HepG2 (cell line): ENCODE measurements around the gene DIS3L2. TPM values are rescaled to one million over a fixed set of nuclear protein-coding genes. Genes with fewer than 3 reads are reported as not detected.

Experiments used
- BCL6 ChIP-seq: IDR thresholded peaks from 2 replicates; pipeline ENCODE4 v1.6.1; 2016; ENCODE audit warnings: missing genetic modification reagents, missing compliant biosample characterization
- DPF2 ChIP-seq: sonication (generic); formaldehyde crosslinking; IDR thresholded peaks from 2 replicates; pipeline ENCODE4 v1.4.0; 2020; ENCODE audit warnings: mild to moderate bottlenecking, low read depth, missing genetic modification reagents, borderline replicate concordance
- GABPA ChIP-seq, 2 experiments: IDR thresholded peaks; 2 replicates each; pipeline ENCODE4 v1.6.1; 2011 to 2016; ENCODE audit warnings: low read depth in 2 of 2, low read length in 1 of 2, missing biosample characterization in 1 of 2, missing genetic modification characterization in 1 of 2
- HINFP ChIP-seq: sonication (generic); formaldehyde crosslinking; IDR thresholded peaks from 2 replicates; pipeline ENCODE4 v1.4.0; 2020; ENCODE audit warnings: low read depth, mild to moderate bottlenecking, missing genetic modification reagents
- JDP2 ChIP-seq: sonication (generic); formaldehyde crosslinking; IDR thresholded peaks from 2 replicates; pipeline ENCODE4 v1.8.1; 2022; ENCODE audit warnings: missing genetic modification reagents, borderline replicate concordance
- MIER3 ChIP-seq: IDR thresholded peaks from 2 replicates; pipeline ENCODE4 v1.6.1; 2016; ENCODE audit warnings: missing compliant biosample characterization, borderline replicate concordance
- NCOA2 ChIP-seq: sonication (generic); formaldehyde crosslinking; IDR thresholded peaks from 2 replicates; pipeline ENCODE4 v1.8.0; 2022; ENCODE audit warnings: inconsistent platforms
- NONO ChIP-seq, 2 experiments: fragments of 450-650 bp in 1 of 2; sonication (generic) in 1 of 2; formaldehyde crosslinking in 1 of 2; IDR thresholded peaks in 1 of 2; conservative IDR thresholded peaks in 1 of 2; 2 replicates each; pipeline versions ENCODE4 v1.6.1 to v1.8.0; 2017 to 2022; ENCODE audit warnings: mild to moderate bottlenecking in 1 of 2, missing genetic modification reagents in 1 of 2, moderate library complexity in 1 of 2
- NR2C2 ChIP-seq: sonication (generic); formaldehyde crosslinking; IDR thresholded peaks from 2 replicates; pipeline ENCODE4 v1.4.0; 2020; ENCODE audit warnings: missing genetic modification reagents, mild to moderate bottlenecking, moderate library complexity, borderline replicate concordance
- PCBP2 ChIP-seq: fragments of 200-400 bp; formaldehyde crosslinking; optimal IDR thresholded peaks from 2 replicates; pipeline ENCODE3; 2018; ENCODE audit warnings: low read length, low read depth; ENCODE audit not compliant: poor library complexity, severe bottlenecking
- REST ChIP-seq, 2 experiments: IDR thresholded peaks; 2 replicates each; pipeline ENCODE4 v1.6.1; 2011 to 2012; ENCODE audit warnings: low read length in 2 of 2, borderline replicate concordance in 1 of 2, low read depth in 1 of 2, mild to moderate bottlenecking in 1 of 2, moderate library complexity in 1 of 2
- SAP130 ChIP-seq: IDR thresholded peaks from 2 replicates; pipeline ENCODE4 v1.6.1; 2016; ENCODE audit warnings: low read depth
- SNAPC5 ChIP-seq: sonication (generic); formaldehyde crosslinking; IDR thresholded peaks from 2 replicates; pipeline ENCODE4 v1.8.1; 2023; ENCODE audit warnings: mild to moderate bottlenecking, missing genetic modification reagents, borderline replicate concordance
- SOX13 ChIP-seq, 3 experiments: fragments of 450-650 bp in 1 of 3; sonication (generic) in 1 of 3; formaldehyde crosslinking in 1 of 3; IDR thresholded peaks in 2 of 3; conservative IDR thresholded peaks in 1 of 3; 2 replicates each; pipeline versions ENCODE4 v1.5.0 to v1.6.1; 2016 to 2020; ENCODE audit warnings: antibody characterized with exemption in 1 of 3, mild to moderate bottlenecking in 1 of 3, missing compliant biosample characterization in 1 of 3, missing genetic modification reagents in 1 of 3, moderate library complexity in 1 of 3
- TAF1 ChIP-seq: sonication (generic); formaldehyde crosslinking; IDR thresholded peaks from 2 replicates; pipeline ENCODE4 v1.4.0; 2020; ENCODE audit warnings: missing genetic modification reagents
- TRAFD1 ChIP-seq: sonication (generic); formaldehyde crosslinking; IDR thresholded peaks from 2 replicates; pipeline ENCODE4 v1.5.1; 2020; ENCODE audit warnings: missing genetic modification reagents, mild to moderate bottlenecking, borderline replicate concordance
- XBP1 ChIP-seq: sonication (generic); formaldehyde crosslinking; IDR thresholded peaks from 2 replicates; pipeline ENCODE4 v1.5.0; 2020; ENCODE audit warnings: missing genetic modification reagents
- ZC3H4 ChIP-seq: sonication (generic); formaldehyde crosslinking; IDR thresholded peaks from 2 replicates; pipeline ENCODE4 v1.4.0; 2020; ENCODE audit warnings: missing genetic modification reagents, borderline replicate concordance
- ZNF317 ChIP-seq: sonication (generic); formaldehyde crosslinking; IDR thresholded peaks from 2 replicates; pipeline ENCODE4 v1.5.0; 2020; ENCODE audit warnings: mild to moderate bottlenecking, missing genetic modification reagents
- ZNF337 ChIP-seq: sonication (generic); formaldehyde crosslinking; IDR thresholded peaks from 2 replicates; pipeline ENCODE4 v1.5.1; 2020; ENCODE audit warnings: missing genetic modification reagents, low read depth, mild to moderate bottlenecking, borderline replicate concordance
- ZNF543 ChIP-seq: sonication (generic); formaldehyde crosslinking; IDR thresholded peaks from 2 replicates; pipeline ENCODE4 v1.4.0; 2020; ENCODE audit warnings: mild to moderate bottlenecking, missing genetic modification reagents
- polyA plus RNA-seq, 8 experiments: library from polyadenylated mRNA; depleted of rRNA in 3 of 8; stranded (reverse) in 7 of 8; unstranded in 1 of 8; fragments of >200 nt; fragmentation: Illumina TruSeq in 4 of 8; extraction: Trizol in 4 of 8; gene quantifications; 2 replicates each; pipeline versions ENCODE4 v1.2.1 to v1.2.3, GENCODE V29; 2011 to 2016; ENCODE audit warnings: low read depth in 4 of 8, missing spikeins in 1 of 8, mixed read lengths in 1 of 8; ENCODE audit not compliant: insufficient read depth in 1 of 8
- total RNA-seq, 5 experiments: library from RNA; depleted of rRNA; stranded (reverse); fragments of >200 nt; fragmentation: Illumina TruSeq; extraction: Trizol; gene quantifications; 2 replicates each; pipeline ENCODE4 v1.2.3, GENCODE V29; 2016; ENCODE audit warnings: low read depth in 1 of 5

Gene DIS3L2
- total and polyA plus RNA-seq, 2 of the 13 experiments (the other 11 are each of a cell fraction or from before 2014, with no cell fraction given), result 7.0 to 23.9 TPM

- no peak for TF ChIP-seq NONO (IDR thresholded peaks at IDR 0.05)
- TF ChIP-seq NONO (CRISPR knock-in tag; conservative IDR thresholded peaks at IDR 0.05), result no peak
- TF ChIP-seq DPF2 (CRISPR knock-in tag), result no peak
- peak; percentile 29; the same call in 1 of the 2 replicates for TF ChIP-seq BCL6 (CRISPR knock-in tag)
- TF ChIP-seq ZC3H4 (CRISPR knock-in tag), result no peak
- no peak for TF ChIP-seq SAP130 (CRISPR knock-in tag)
- TF ChIP-seq REST (IDR thresholded peaks at IDR 0.05; ENCODE audit: borderline replicate concordance in 1 of 2, low read depth in 1 of 2, low read length in 2 of 2), result no peak
- no peak for TF ChIP-seq XBP1 (CRISPR knock-in tag)
- TF ChIP-seq ZNF317 (CRISPR knock-in tag), result no peak
- TF ChIP-seq SNAPC5 (CRISPR knock-in tag), result no peak
- no peak for TF ChIP-seq SOX13 (IDR thresholded peaks at IDR 0.05)
- TF ChIP-seq SOX13 (CRISPR knock-in tag; conservative IDR thresholded peaks at IDR 0.05 in 1 of 2, IDR thresholded peaks at IDR 0.05 in 1 of 2), result 0 out of 4 replicates have a peak, but pooled peaks of 1 of the 2 experiments have one; percentile 15
- 0 out of 2 replicates have a peak, but pooled peaks have one; percentile 38 for TF ChIP-seq MIER3
- no peak for TF ChIP-seq JDP2
- no peak for TF ChIP-seq ZNF543 (CRISPR knock-in tag)
- no peak for TF ChIP-seq TRAFD1
- TF ChIP-seq PCBP2, result no peak
- TF ChIP-seq NR2C2, result peak; percentile 22; the same call in 1 of the 2 replicates
- no peak for TF ChIP-seq HINFP (CRISPR knock-in tag)
- no peak for TF ChIP-seq ZNF337
- TF ChIP-seq TAF1 (CRISPR knock-in tag), result no peak
- peak; percentile 62; the same call in 1 of the 2 replicates for TF ChIP-seq NCOA2 (CRISPR knock-in tag)
- no peak for TF ChIP-seq GABPA (IDR thresholded peaks at IDR 0.05; ENCODE audit: low read depth, low read length)
- TF ChIP-seq GABPA (CRISPR knock-in tag; IDR thresholded peaks at IDR 0.05; ENCODE audit: low read depth), result no peak
Measured at GRCh38 chr2:232139786-232140562, 178.5 kb downstream of the DIS3L2 start (continued).
